K562 (cell line): ENCODE data around the gene DOK4. TPM values are rescaled to one million over a fixed set of nuclear protein-coding genes. Genes with fewer than 3 reads are reported as not detected.

Experiments used
- ATAC-seq: fragments of 200-7000 bp; cut with Tn5 transposase; 3 replicates; pipeline ENCODE4 v1.9.1; 2020; ENCODE audit warnings: moderate library complexity
- BruUV-seq: library from RNA; stranded (reverse); fragments of 400-500 nt; replicated peaks from 2 replicates; lab custom pipeline; 2021; lab: Mats Ljungman, UMichigan
- CTCF ChIA-PET: fragments of 300-600 bp; formaldehyde crosslinking; extraction: SDS; loops from one replicate; lab custom pipeline; 2021; ENCODE audit warnings: low intra/inter-chr PET ratio; lab: Yijun Ruan, JAX
- POLR2A ChIA-PET: fragments of 300-600, 350-650 bp; sonication (Branson Sonifier 250); formaldehyde crosslinking; extraction: SDS; loops from one replicate; lab custom pipeline; 2021; ENCODE audit warnings: antibody characterized with exemption, inconsistent platforms; lab: Yijun Ruan, JAX
- DNase-seq, 4 experiments: peaks; one replicate each; pipeline versions ENCODE4 v3.0.0 to v3.0.0-alpha.2; 2011 to 2018; ENCODE audit warnings: low spot score in 3 of 4, mixed read lengths in 3 of 4; ENCODE audit errors: extremely low read depth in 1 of 4
- FAIRE-seq: peaks from 2 replicates; lab custom pipeline; 2011; peaks lifted over from hg19 to GRCh38; lab: Jason Lieb, UNC
- H2AFZ ChIP-seq: 2 replicates; pipeline ENCODE4 v1.6.0; 2011; ENCODE audit warnings: low read depth, low read length, control low read depth, inconsistent platforms
- H3K27ac ChIP-seq: fragments of 200-600 bp; 3 replicates; pipeline ENCODE4 v1.8.0; 2011; ENCODE audit warnings: low read depth, mild to moderate bottlenecking, control low read depth, inconsistent platforms, low read length, moderate library complexity, mixed read lengths; ENCODE audit errors: extremely low read depth
- H3K27me3 ChIP-seq, 2 experiments: fragments of 300-600 bp in 1 of 2; 2 replicates in 1 of 2; 3 replicates in 1 of 2; pipeline versions ENCODE4 v1.6.0 to v1.8.0; 2011; ENCODE audit warnings: inconsistent platforms in 2 of 2, low read length in 2 of 2, mild to moderate bottlenecking in 1 of 2, mixed read lengths in 1 of 2, moderate library complexity in 1 of 2; ENCODE audit not compliant: control insufficient read depth in 2 of 2, insufficient read depth in 2 of 2
- H3K36me3 ChIP-seq: fragments of 300-600 bp; 3 replicates; pipeline ENCODE4 v1.8.0; 2011; ENCODE audit warnings: mild to moderate bottlenecking, low read length, inconsistent platforms; ENCODE audit not compliant: control insufficient read depth, insufficient read depth
- H3K4me1 ChIP-seq, 2 experiments: fragments of 200-600 bp in 1 of 2; replicated peaks in 1 of 2; 2 replicates in 1 of 2; 3 replicates in 1 of 2; pipeline versions ENCODE4 v1.5.1 to v1.8.0; 2011; ENCODE audit warnings: inconsistent platforms in 2 of 2, low read length in 2 of 2, mild to moderate bottlenecking in 1 of 2, mixed read lengths in 1 of 2, moderate library complexity in 1 of 2; ENCODE audit not compliant: control insufficient read depth in 2 of 2, insufficient read depth in 2 of 2
- H3K4me2 ChIP-seq: 2 replicates; pipeline ENCODE4 v1.6.1; 2011; ENCODE audit warnings: low read length, control low read depth, inconsistent platforms, mixed read lengths; ENCODE audit not compliant: insufficient read depth
- H3K4me3 ChIP-seq: fragments of 200-600 bp; sonication (generic), shearing (Covaris generic); 2 replicates; pipeline ENCODE4 v1.5.1; 2016; ENCODE audit warnings: control low read depth, inconsistent platforms
- H3K79me2 ChIP-seq: fragments of 200-600 bp; 3 replicates; pipeline ENCODE4 v1.8.0; 2011; ENCODE audit warnings: low read length, inconsistent platforms; ENCODE audit not compliant: control insufficient read depth, insufficient read depth
- H3K9ac ChIP-seq, 2 experiments: 2 replicates each; pipeline versions ENCODE4 v1.6.0 to v1.6.1; 2011; ENCODE audit warnings: low read depth in 2 of 2, low read length in 2 of 2, control low read depth in 1 of 2, inconsistent platforms in 1 of 2, mild to moderate bottlenecking in 1 of 2, mixed read lengths in 1 of 2; ENCODE audit not compliant: insufficient read depth in 1 of 2
- H3K9me1 ChIP-seq: one replicate; pipeline ENCODE4 v1.6.0; 2011; ENCODE audit warnings: inconsistent platforms, mild to moderate bottlenecking, low read length, moderate library complexity; ENCODE audit not compliant: control insufficient read depth, insufficient read depth
- H3K9me3 ChIP-seq: replicated peaks from 2 replicates; pipeline ENCODE4 v1.5.1; 2011; ENCODE audit warnings: low read depth, low read length, inconsistent platforms; ENCODE audit not compliant: control insufficient read depth, insufficient read depth
- H4K20me1 ChIP-seq: replicated peaks from 2 replicates; pipeline ENCODE4 v1.6.1; 2011; ENCODE audit warnings: low read length, inconsistent platforms, mixed read lengths; ENCODE audit not compliant: control insufficient read depth, insufficient read depth
- ARNT ChIP-seq, 2 experiments: fragments of 450-650 bp; IDR thresholded peaks; 2 replicates each; pipeline ENCODE4 v1.6.1; 2016; ENCODE audit warnings: mild to moderate bottlenecking in 1 of 2
- ESRRA ChIP-seq: fragments of 450-650 bp; IDR thresholded peaks from 2 replicates; pipeline ENCODE4 v1.6.1; 2014; ENCODE audit warnings: low read depth, mild to moderate bottlenecking, moderate library complexity, borderline replicate concordance
- ETV6 ChIP-seq, 3 experiments: fragments of 150-350 bp in 1 of 3; sonication (generic) in 1 of 3; formaldehyde crosslinking in 1 of 3; IDR thresholded peaks; 2 replicates each; pipeline versions ENCODE4 v1.6.1 to v1.8.0; 2014 to 2022; ENCODE audit warnings: borderline replicate concordance in 2 of 3, low read depth in 2 of 3, antibody characterized with exemption in 1 of 3, low read length in 1 of 3, mild to moderate bottlenecking in 1 of 3, missing genetic modification reagents in 1 of 3
- ILF3 ChIP-seq: fragments of 450-650 bp; IDR thresholded peaks from 2 replicates; pipeline ENCODE4 v1.6.1; 2018; ENCODE audit warnings: antibody characterized with exemption, mild to moderate bottlenecking, moderate library complexity, borderline replicate concordance
- MCM2 ChIP-seq: fragments of 450-650 bp; IDR thresholded peaks from 2 replicates; pipeline ENCODE4 v1.6.1; 2017; ENCODE audit warnings: low read depth, mild to moderate bottlenecking
- NRF1 ChIP-seq, 2 experiments: fragments of 450-650 bp; IDR thresholded peaks in 1 of 2; conservative IDR thresholded peaks in 1 of 2; 2 replicates each; pipeline ENCODE4 v1.6.1; 2014; ENCODE audit warnings: mild to moderate bottlenecking in 2 of 2
- NUFIP1 ChIP-seq: fragments of 450-650 bp; IDR thresholded peaks from 2 replicates; pipeline ENCODE4 v1.6.1; 2018; ENCODE audit not compliant: partially characterized antibody
- POLR3G ChIP-seq: IDR thresholded peaks from 2 replicates; pipeline ENCODE4 v1.6.1; 2011; ENCODE audit not compliant: insufficient read length, insufficient replicate concordance; ENCODE audit errors: extremely low read depth
- PPARD ChIP-seq: fragments of 250-450 bp; sonication (Bioruptor Pico); IDR thresholded peaks from 2 replicates; pipeline ENCODE4 v1.8.0; 2022; ENCODE audit warnings: inconsistent platforms, mild to moderate bottlenecking, moderate library complexity
- RAD51 ChIP-seq: fragments of 450-650 bp; IDR thresholded peaks from 2 replicates; pipeline ENCODE4 v1.7.1; 2016; ENCODE audit warnings: low read depth, mild to moderate bottlenecking, borderline replicate concordance
- RFX5 ChIP-seq: IDR thresholded peaks from 2 replicates; pipeline ENCODE4 v1.6.1; 2011; ENCODE audit warnings: low read depth, mild to moderate bottlenecking, improper control_type of control experiment, low read length
- ZFP36 ChIP-seq: fragments of 150-350 bp; IDR thresholded peaks from 2 replicates; pipeline ENCODE4 v1.6.1; 2018; ENCODE audit warnings: low read length, low read depth; ENCODE audit not compliant: partially characterized antibody
- WGBS: fragments of 100-300 bp; shearing (Covaris generic); methylation state at CpG from one replicate; pipeline ENCODE4 v1.1.6; 2016; ENCODE audit warnings: low coverage, mixed read lengths; ENCODE audit not compliant: insufficient coverage; ENCODE audit errors: missing lambda C conversion rate; 5-methylcytosine and 5-hydroxymethylcytosine counted together
- in situ Hi-C: fragments of 300-500 bp; cut with MboI; formaldehyde crosslinking; loops from 4 replicates; pipeline ENCODE4 v1.15.0; 2018; ENCODE audit warnings: inconsistent platforms, mixed read lengths
- intact Hi-C: fragments of 100-400 bp; cut with micrococcal nuclease; formaldehyde crosslinking; loops from 2 replicates; pipeline ENCODE4 v1.14.2; 2022
- polyA plus RNA-seq, 8 experiments: library from polyadenylated mRNA; depleted of rRNA in 4 of 8; stranded (reverse) in 5 of 8; unstranded in 3 of 8; fragments of >200 nt; fragmentation: Nextera tagmentation in 2 of 8; fragmentation: Illumina TruSeq in 1 of 8; extraction: Ambion mirVana in 2 of 8; extraction: Trizol in 1 of 8; gene quantifications; 2 replicates each; pipeline versions ENCODE4 v1.2.1 to v1.2.3, GENCODE V29; 2011 to 2014; ENCODE audit warnings: inconsistent platforms in 1 of 8, missing spikeins in 1 of 8
- total RNA-seq, 7 experiments: library from RNA; depleted of rRNA in 6 of 7; stranded (reverse); fragments of >200 nt in 6 of 7; fragmentation: Illumina TruSeq in 2 of 7; extraction: Trizol in 2 of 7; gene quantifications; 2 replicates each; pipeline versions ENCODE4 v1.2.1 to v1.2.3, GENCODE V29; 2011 to 2021; ENCODE audit warnings: low replicate concordance in 1 of 7
- TF ChIP-seq, protein P1 (sequence below): sonication (generic); formaldehyde crosslinking; IDR thresholded peaks from 2 replicates; pipeline ENCODE4 v1.8.0; 2022; ENCODE audit warnings: mild to moderate bottlenecking, missing genetic modification reagents

The DOK4 gene
- total and polyA plus RNA-seq, 9 of the 15 experiments (the other 6 are each of a cell fraction or from before 2014, with no cell fraction given), result 0.10 to 14.4 (median 8.3) TPM

DNA sequence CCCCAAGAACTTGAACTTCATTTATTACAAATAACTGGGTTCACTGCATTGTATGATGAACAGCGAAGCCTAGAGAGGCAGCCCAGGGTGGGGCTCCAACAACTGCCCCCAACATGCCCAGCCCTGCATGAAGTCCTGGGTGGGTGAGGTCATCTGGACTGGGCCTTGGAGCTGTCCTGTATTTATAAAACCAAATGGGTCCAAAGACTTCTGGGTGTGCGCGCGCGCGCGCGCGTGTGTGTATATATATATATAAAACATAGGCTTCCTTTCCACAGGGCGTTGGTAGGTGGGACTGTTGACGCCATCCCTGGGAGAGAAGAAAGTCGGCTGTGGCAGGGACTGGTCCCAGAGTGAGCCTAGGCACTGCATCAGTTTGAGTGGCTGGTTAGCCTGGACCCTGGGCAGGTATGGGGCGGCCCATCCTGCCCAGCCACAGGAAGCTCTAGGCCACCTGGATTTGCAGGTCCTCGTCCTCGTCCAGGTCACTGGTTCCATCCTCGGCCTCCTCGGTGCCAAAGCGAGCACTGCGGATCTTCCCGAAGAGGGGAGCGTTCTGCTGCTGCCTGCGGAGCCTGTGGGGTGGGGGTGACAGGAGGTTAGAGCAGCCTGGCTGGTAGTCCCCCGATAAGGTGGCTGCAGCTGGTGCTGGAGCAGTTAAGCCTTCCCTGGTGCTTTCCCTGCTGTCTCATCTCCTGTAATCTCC lies 26.2 kb upstream of the DOK4 start:
- H4K20me1 ChIP-seq, result 0 out of 2 replicates have a peak, but pooled peaks cover 3% of the 10 kb centered on the region
- H3K27me3 ChIP-seq, result peaks cover 0 to 5% of the 10 kb centered on the region in 2 experiments; a peak in 2 of 5 replicates
- no peaks in the 10 kb centered on the region for H3K36me3 ChIP-seq
- no peak overlapping the region for H3K4me3 ChIP-seq
- no peaks in the 10 kb centered on the region for H3K9me3 ChIP-seq
- ChIA-PET CTCF (no interaction called here), POLR2A (interaction anchor here (0.7 to 1.2 kb wide), 2 partner anchors 17 to 25 kb away, joined by 3 to 5 read pairs; no protein-coding TSS in a partner anchor)
- DNase-seq, result no peak
- no peak for ATAC-seq
- no peak for FAIRE-seq
- H3K4me1 ChIP-seq, result peaks cover 0 to 10% of the 10 kb centered on the region in 2 experiments; a peak in 3 of 5 replicates
- no peaks in the 10 kb centered on the region for H3K9me1 ChIP-seq
- no peak overlapping the region for H3K4me2 ChIP-seq
- H3K9ac ChIP-seq, result no peak overlapping the region; a peak in 1 of 4 replicates
- no peak overlapping the region for H2AFZ ChIP-seq
- 82% methylated on average over 21 of the region's 23 CpGs for WGBS
- no TSS peak for BruUV-seq
- no peak overlapping the region for H3K27ac ChIP-seq
- TF ChIP-seq ARNT (IDR thresholded peaks at IDR 0.05) (no peak), NUFIP1 (no peak), RFX5 (no peak), NRF1 (conservative IDR thresholded peaks at IDR 0.05 in 1 of 2, IDR thresholded peaks at IDR 0.05 in 1 of 2) (no peak), MCM2 (no peak), PPARD (CRISPR knock-in tag) (no peak), ZFP36 (no peak), ILF3 (no peak), ESRRA (no peak), RAD51 (no peak), ETV6 (IDR thresholded peaks at IDR 0.05; ENCODE audit: borderline replicate concordance in 1 of 2, low read depth in 2 of 2, low read length in 1 of 2) (no peak), ETV6 (CRISPR knock-in tag; IDR thresholded peaks at IDR 0.05; ENCODE audit: borderline replicate concordance) (no peak), POLR3G (no peak)
- TF ChIP-seq, protein P1, sequence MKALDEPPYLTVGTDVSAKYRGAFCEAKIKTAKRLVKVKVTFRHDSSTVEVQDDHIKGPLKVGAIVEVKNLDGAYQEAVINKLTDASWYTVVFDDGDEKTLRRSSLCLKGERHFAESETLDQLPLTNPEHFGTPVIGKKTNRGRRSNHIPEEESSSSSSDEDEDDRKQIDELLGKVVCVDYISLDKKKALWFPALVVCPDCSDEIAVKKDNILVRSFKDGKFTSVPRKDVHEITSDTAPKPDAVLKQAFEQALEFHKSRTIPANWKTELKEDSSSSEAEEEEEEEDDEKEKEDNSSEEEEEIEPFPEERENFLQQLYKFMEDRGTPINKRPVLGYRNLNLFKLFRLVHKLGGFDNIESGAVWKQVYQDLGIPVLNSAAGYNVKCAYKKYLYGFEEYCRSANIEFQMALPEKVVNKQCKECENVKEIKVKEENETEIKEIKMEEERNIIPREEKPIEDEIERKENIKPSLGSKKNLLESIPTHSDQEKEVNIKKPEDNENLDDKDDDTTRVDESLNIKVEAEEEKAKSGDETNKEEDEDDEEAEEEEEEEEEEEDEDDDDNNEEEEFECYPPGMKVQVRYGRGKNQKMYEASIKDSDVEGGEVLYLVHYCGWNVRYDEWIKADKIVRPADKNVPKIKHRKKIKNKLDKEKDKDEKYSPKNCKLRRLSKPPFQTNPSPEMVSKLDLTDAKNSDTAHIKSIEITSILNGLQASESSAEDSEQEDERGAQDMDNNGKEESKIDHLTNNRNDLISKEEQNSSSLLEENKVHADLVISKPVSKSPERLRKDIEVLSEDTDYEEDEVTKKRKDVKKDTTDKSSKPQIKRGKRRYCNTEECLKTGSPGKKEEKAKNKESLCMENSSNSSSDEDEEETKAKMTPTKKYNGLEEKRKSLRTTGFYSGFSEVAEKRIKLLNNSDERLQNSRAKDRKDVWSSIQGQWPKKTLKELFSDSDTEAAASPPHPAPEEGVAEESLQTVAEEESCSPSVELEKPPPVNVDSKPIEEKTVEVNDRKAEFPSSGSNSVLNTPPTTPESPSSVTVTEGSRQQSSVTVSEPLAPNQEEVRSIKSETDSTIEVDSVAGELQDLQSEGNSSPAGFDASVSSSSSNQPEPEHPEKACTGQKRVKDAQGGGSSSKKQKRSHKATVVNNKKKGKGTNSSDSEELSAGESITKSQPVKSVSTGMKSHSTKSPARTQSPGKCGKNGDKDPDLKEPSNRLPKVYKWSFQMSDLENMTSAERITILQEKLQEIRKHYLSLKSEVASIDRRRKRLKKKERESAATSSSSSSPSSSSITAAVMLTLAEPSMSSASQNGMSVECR (CRISPR knock-in tag), result no peak
- TF ChIP-seq, all 486 proteins: peak for 0
- intact Hi-C loops, result loop anchor here (10.0 kb wide), 1 partner anchor 428 kb away; no protein-coding TSS in a partner anchor
- no peaks in the 10 kb centered on the region for H3K79me2 ChIP-seq
- in situ Hi-C loops, result no loop called here
